B cell (primary cell): ENCODE results near the gene OXTR.

Source experiments
- EZH2 ChIP-seq: IDR thresholded peaks from 2 replicates; pipeline ENCODE4 v1.6.1; 2012; ENCODE audit warnings: borderline replicate concordance, low read depth, mild to moderate bottlenecking, moderate library complexity, low read length; ENCODE audit not compliant: insufficient read depth, poor library complexity, severe bottlenecking
- TF ChIP-seq, protein P1 (sequence below): fragments of 200-600 bp; IDR thresholded peaks from one replicate; pipeline ENCODE4 v1.8.0; 2022; ENCODE audit warnings: antibody characterized with exemption, mild to moderate bottlenecking

DNA sequence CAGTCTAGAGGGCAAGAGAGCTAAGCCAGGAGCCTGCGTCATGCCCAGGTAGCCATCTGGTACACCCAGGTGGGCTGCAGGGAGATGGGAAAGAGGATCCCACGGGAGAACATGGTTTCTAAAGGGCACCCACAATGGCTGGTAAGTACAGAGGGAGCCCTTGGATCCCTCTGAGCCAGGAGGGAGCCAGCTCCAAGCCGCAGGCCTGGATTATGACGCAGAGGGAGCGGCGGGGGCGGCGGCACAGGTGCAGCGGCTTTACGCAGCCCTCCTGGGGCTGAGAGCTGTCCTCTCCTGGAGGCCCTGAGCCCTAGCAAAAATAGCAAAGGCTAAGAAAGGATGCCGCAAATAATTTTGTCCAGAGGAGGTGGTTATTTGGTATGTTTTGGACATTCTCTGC is 33.0 kb downstream of the OXTR start:
- TF ChIP-seq, protein P1, sequence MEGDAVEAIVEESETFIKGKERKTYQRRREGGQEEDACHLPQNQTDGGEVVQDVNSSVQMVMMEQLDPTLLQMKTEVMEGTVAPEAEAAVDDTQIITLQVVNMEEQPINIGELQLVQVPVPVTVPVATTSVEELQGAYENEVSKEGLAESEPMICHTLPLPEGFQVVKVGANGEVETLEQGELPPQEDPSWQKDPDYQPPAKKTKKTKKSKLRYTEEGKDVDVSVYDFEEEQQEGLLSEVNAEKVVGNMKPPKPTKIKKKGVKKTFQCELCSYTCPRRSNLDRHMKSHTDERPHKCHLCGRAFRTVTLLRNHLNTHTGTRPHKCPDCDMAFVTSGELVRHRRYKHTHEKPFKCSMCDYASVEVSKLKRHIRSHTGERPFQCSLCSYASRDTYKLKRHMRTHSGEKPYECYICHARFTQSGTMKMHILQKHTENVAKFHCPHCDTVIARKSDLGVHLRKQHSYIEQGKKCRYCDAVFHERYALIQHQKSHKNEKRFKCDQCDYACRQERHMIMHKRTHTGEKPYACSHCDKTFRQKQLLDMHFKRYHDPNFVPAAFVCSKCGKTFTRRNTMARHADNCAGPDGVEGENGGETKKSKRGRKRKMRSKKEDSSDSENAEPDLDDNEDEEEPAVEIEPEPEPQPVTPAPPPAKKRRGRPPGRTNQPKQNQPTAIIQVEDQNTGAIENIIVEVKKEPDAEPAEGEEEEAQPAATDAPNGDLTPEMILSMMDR: no peak
- TF ChIP-seq EZH2: no peak
